A549 (cell line): ENCODE data around the gene NXN. TPM values are rescaled to one million over a fixed set of nuclear protein-coding genes. Genes with fewer than 3 reads are reported as not detected.

Source experiments
- BCL3 ChIP-seq: fragments of >200 bp; sonication (Bioruptor Twin); formaldehyde crosslinking; IDR thresholded peaks from 3 replicates; pipeline ENCODE4 v1.6.1; 2016
- BHLHE40 ChIP-seq: IDR thresholded peaks from 2 replicates; pipeline ENCODE4 v1.6.1; 2012; ENCODE audit warnings: low read depth, low read length, inconsistent platforms
- CBX2 ChIP-seq: fragments of 200-600 bp; sonication (generic); IDR thresholded peaks from 2 replicates; pipeline ENCODE4 v1.6.1; 2016; ENCODE audit warnings: low read depth, mild to moderate bottlenecking, borderline replicate concordance
- CBX8 ChIP-seq: fragments of 200-600 bp; sonication (generic); IDR thresholded peaks from 2 replicates; pipeline ENCODE4 v1.6.1; 2016
- CHD2 ChIP-seq: fragments of 150-350 bp; IDR thresholded peaks from 2 replicates; pipeline ENCODE4 v1.6.1; 2014; ENCODE audit warnings: low read length; ENCODE audit not compliant: partially characterized antibody
- CTCF ChIP-seq: fragments of >200 bp; sonication (Bioruptor Twin); formaldehyde crosslinking; IDR thresholded peaks from 3 replicates; pipeline ENCODE4 v1.5.1; 2016
- EHMT2 ChIP-seq: fragments of 200-600 bp; sonication (generic); IDR thresholded peaks from 2 replicates; pipeline ENCODE4 v1.6.1; 2016; ENCODE audit warnings: antibody characterized with exemption, low read depth, mild to moderate bottlenecking, moderate library complexity
- EP300 ChIP-seq, 2 experiments: fragments of >200 bp; sonication (Bioruptor Twin); formaldehyde crosslinking; IDR thresholded peaks; 2 replicates in 1 of 2; 3 replicates in 1 of 2; pipeline ENCODE4 v1.6.1; 2016 to 2017
- FOXS1 ChIP-seq: fragments of 250-450 bp; sonication (Bioruptor Pico); IDR thresholded peaks from 2 replicates; pipeline ENCODE4 v1.5.0; 2020; ENCODE audit warnings: mild to moderate bottlenecking, moderate library complexity
- HES2 ChIP-seq: fragments of >200 bp; sonication (Bioruptor Twin); formaldehyde crosslinking; IDR thresholded peaks from 2 replicates; pipeline ENCODE4 v1.6.1; 2016
- HMGXB4 ChIP-seq: fragments of 250-450 bp; sonication (Bioruptor Pico); IDR thresholded peaks from 2 replicates; pipeline ENCODE4 v1.5.0; 2021; ENCODE audit warnings: mild to moderate bottlenecking, moderate library complexity, borderline replicate concordance
- HOXB13 ChIP-seq: fragments of 250-450 bp; sonication (Bioruptor Pico); IDR thresholded peaks from 2 replicates; pipeline ENCODE4 v1.5.0; 2020; ENCODE audit warnings: low read depth, mild to moderate bottlenecking, moderate library complexity
- JUN ChIP-seq, 2 experiments: fragments of >200 bp; sonication (Bioruptor Twin); formaldehyde crosslinking; IDR thresholded peaks; 2 replicates in 1 of 2; 3 replicates in 1 of 2; pipeline ENCODE4 v1.6.1; 2016 to 2017
- MAZ ChIP-seq: fragments of 150-350 bp; IDR thresholded peaks from 2 replicates; pipeline ENCODE4 v1.6.1; 2014; ENCODE audit warnings: antibody characterized with exemption, low read depth, low read length, borderline replicate concordance
- NFE2L2 ChIP-seq: fragments of 150-350 bp; conservative IDR thresholded peaks from 2 replicates; pipeline ENCODE4 v1.6.1; 2014; ENCODE audit warnings: low read length
- NR3C1 ChIP-seq: fragments of >200 bp; sonication (Bioruptor Twin); formaldehyde crosslinking; IDR thresholded peaks from 3 replicates; pipeline ENCODE4 v1.6.1; 2017
- PHF8 ChIP-seq: fragments of 200-600 bp; sonication (generic); IDR thresholded peaks from 2 replicates; pipeline ENCODE4 v1.6.1; 2016; ENCODE audit warnings: low read depth, mild to moderate bottlenecking, antibody characterized with exemption, moderate library complexity, borderline replicate concordance
- POLR2AphosphoS2 ChIP-seq: conservative IDR thresholded peaks from 2 replicates; pipeline ENCODE4 v1.6.1; 2012; ENCODE audit warnings: low read length, improper control_type of control experiment, inconsistent platforms
- RAD21 ChIP-seq, 2 experiments: fragments of >200 bp in 1 of 2; sonication (Bioruptor Twin) in 1 of 2; formaldehyde crosslinking in 1 of 2; IDR thresholded peaks in 1 of 2; conservative IDR thresholded peaks in 1 of 2; 2 replicates in 1 of 2; 3 replicates in 1 of 2; pipeline ENCODE4 v1.6.1; 2012 to 2018; ENCODE audit warnings: inconsistent platforms in 1 of 2
- SREBF2 ChIP-seq: fragments of 450-650 bp; IDR thresholded peaks from 2 replicates; pipeline ENCODE4 v1.6.1; 2014; ENCODE audit warnings: mild to moderate bottlenecking, moderate library complexity
- TFCP2L1 ChIP-seq: fragments of 250-450 bp; sonication (Bioruptor Pico); IDR thresholded peaks from 2 replicates; pipeline ENCODE4 v1.5.0; 2021; ENCODE audit warnings: mild to moderate bottlenecking
- TP53 ChIP-seq: fragments of 250-450 bp; sonication (Bioruptor Pico); IDR thresholded peaks from 2 replicates; pipeline ENCODE4 v1.5.0; 2021; ENCODE audit warnings: mild to moderate bottlenecking, moderate library complexity
- ZSCAN20 ChIP-seq: fragments of 250-450 bp; sonication (Bioruptor Pico); IDR thresholded peaks from 2 replicates; pipeline ENCODE4 v1.8.0; 2022; ENCODE audit warnings: mild to moderate bottlenecking, moderate library complexity
- polyA plus RNA-seq, 4 experiments: library from polyadenylated mRNA; depleted of rRNA in 3 of 4; stranded (reverse); fragments of >200 nt; fragmentation: RNase III in 1 of 4; extraction: RNeasy Plus Mini Kit Qiagen cat#74134 plus additional on column Dnase treatment in 1 of 4; gene quantifications; 2 replicates in 3 of 4; 3 replicates in 1 of 4; pipeline ENCODE4 v1.2.3, GENCODE V29; 2011 to 2017

Gene NXN
- polyA plus RNA-seq, 2 of the 4 experiments (the other 2 are of a cell fraction): 24.6 to 31.1 TPM

GRCh38 chr17:752002-752619, 227.5 kb downstream of the NXN start, which contains the start of gene GEMIN4 (continued):
- TF ChIP-seq PHF8: peak; percentile 95
- no peak for TF ChIP-seq MAZ
- peak; percentile 97 for TF ChIP-seq CTCF
- TF ChIP-seq CBX8: no peak
- no peak for TF ChIP-seq HOXB13
- TF ChIP-seq ZSCAN20 (CRISPR knock-in tag): no peak
- TF ChIP-seq SREBF2: no peak
- TF ChIP-seq HMGXB4 (CRISPR knock-in tag): peak; percentile 31; the same call in 1 of the 2 replicates
- no peak for TF ChIP-seq POLR2AphosphoS2
- TF ChIP-seq RAD21 (conservative IDR thresholded peaks at IDR 0.05 in 1 of 2, IDR thresholded peaks at IDR 0.05 in 1 of 2): peak; percentile 32 to 64; a peak in 4 of 5 replicates
- TF ChIP-seq BHLHE40: no peak
- TF ChIP-seq CHD2: no peak
- TF ChIP-seq NR3C1: no peak
- TF ChIP-seq NFE2L2: no peak
- TF ChIP-seq HES2: no peak
- TF ChIP-seq BCL3: peak; percentile 93
- TF ChIP-seq TP53 (CRISPR knock-in tag): no peak
- TF ChIP-seq TFCP2L1 (CRISPR knock-in tag): no peak; the same call in 1 of the 2 replicates
- TF ChIP-seq EP300 (IDR thresholded peaks at IDR 0.05): no peak
- TF ChIP-seq FOXS1: no peak
- no peak for TF ChIP-seq EHMT2
- peak in 1 of 2 experiments; percentile 97; a peak in 3 of 5 replicates for TF ChIP-seq JUN (IDR thresholded peaks at IDR 0.05)
- no peak for TF ChIP-seq CBX2
- TF ChIP-seq, all 56 proteins: peak for 12
